Natural killer cell (primary cell): Measurements from ENCODE around the gene TM9SF2. TPM values are rescaled to one million over a fixed set of nuclear protein-coding genes. Genes with fewer than 3 reads are reported as not detected.

Source experiments
- ATAC-seq, 3 donors: fragments of 150-1000 bp in 2 of 3; fragments of 200-7000 bp in 1 of 3; cut with Tn5 transposase; 1 replicate in 1 of 3; 2 replicates in 2 of 3; pipeline ENCODE4 v1.10.0; 2021; ENCODE audit warnings: mild to moderate bottlenecking in 2 of 3, moderate library complexity in 2 of 3
- DNase-seq, 2 donors: peaks; one replicate each; pipeline versions ENCODE4 v3.0.0 to v3.0.0-alpha.2; 2013 to 2021; ENCODE audit warnings: mixed read lengths in 1 of 2
- H3K27ac ChIP-seq: one replicate; pipeline ENCODE4 v1.5.1; 2013; ENCODE audit warnings: mild to moderate bottlenecking, low read length
- H3K27me3 ChIP-seq: one replicate; pipeline ENCODE4 v1.6.1; 2013; ENCODE audit warnings: low read length; ENCODE audit not compliant: control insufficient read depth, insufficient read depth
- H3K36me3 ChIP-seq: one replicate; pipeline ENCODE4 v1.6.1; 2013; ENCODE audit warnings: low read length; ENCODE audit not compliant: control insufficient read depth, insufficient read depth
- H3K4me1 ChIP-seq: one replicate; pipeline ENCODE4 v1.6.1; 2013; ENCODE audit warnings: low read length; ENCODE audit not compliant: control insufficient read depth, insufficient read depth
- H3K4me3 ChIP-seq: one replicate; pipeline ENCODE4 v1.5.1; 2013; ENCODE audit warnings: low read length
- H3K9me3 ChIP-seq: one replicate; pipeline ENCODE4 v1.6.1; 2013; ENCODE audit warnings: low read length; ENCODE audit not compliant: control insufficient read depth, insufficient read depth
- H3K27ac Mint-ChIP-seq, 2 donors: one replicate each; pipeline ENCODE4 v1.8.0; 2022; ENCODE audit warnings: mild to moderate bottlenecking in 2 of 2, mixed read lengths in 2 of 2, moderate library complexity in 1 of 2
- H3K27me3 Mint-ChIP-seq, 2 donors: one replicate each; pipeline ENCODE4 v1.8.0; 2022; ENCODE audit warnings: low read depth in 2 of 2, mixed read lengths in 2 of 2
- H3K36me3 Mint-ChIP-seq: one replicate; pipeline ENCODE4 v1.8.0; 2022; ENCODE audit warnings: mixed read lengths
- H3K4me1 Mint-ChIP-seq, 2 donors: one replicate each; pipeline ENCODE4 v1.8.0; 2022; ENCODE audit warnings: mixed read lengths in 2 of 2
- H3K4me3 Mint-ChIP-seq: one replicate; pipeline ENCODE4 v1.8.0; 2022; ENCODE audit warnings: mild to moderate bottlenecking, moderate library complexity, mixed read lengths
- H3K9me3 Mint-ChIP-seq, 2 donors: one replicate each; pipeline ENCODE4 v1.8.0; 2022; ENCODE audit warnings: mixed read lengths in 2 of 2
- WGBS: methylation state at CpG from one replicate; pipeline ENCODE4 v1.1.7; 2013; ENCODE audit warnings: missing lambda C conversion rate; ENCODE audit not compliant: insufficient coverage; 5-methylcytosine and 5-hydroxymethylcytosine counted together
- intact Hi-C: fragments of 100-400 bp; cut with micrococcal nuclease; formaldehyde crosslinking; loops from one replicate; pipeline ENCODE4 v1.14.2; 2022
- total RNA-seq, 4 donors: library from RNA; stranded (reverse); fragments of 120-200 nt in 1 of 4; gene quantifications; one replicate each; pipeline versions ENCODE4 v1.2.3 to v1.2.4, GENCODE V29; 2013 to 2022
- TF ChIP-seq, protein P1 (sequence below): fragments of 200-600 bp; IDR thresholded peaks from one replicate; pipeline ENCODE4 v1.8.0; 2022; ENCODE audit warnings: antibody characterized with exemption

The TM9SF2 gene
- total RNA-seq, 3 donors from 2014 or later (not counting 1 experiment from before 2014, with no cell fraction given): 41.8 to 62.1 (median 51.4) TPM

DNA sequence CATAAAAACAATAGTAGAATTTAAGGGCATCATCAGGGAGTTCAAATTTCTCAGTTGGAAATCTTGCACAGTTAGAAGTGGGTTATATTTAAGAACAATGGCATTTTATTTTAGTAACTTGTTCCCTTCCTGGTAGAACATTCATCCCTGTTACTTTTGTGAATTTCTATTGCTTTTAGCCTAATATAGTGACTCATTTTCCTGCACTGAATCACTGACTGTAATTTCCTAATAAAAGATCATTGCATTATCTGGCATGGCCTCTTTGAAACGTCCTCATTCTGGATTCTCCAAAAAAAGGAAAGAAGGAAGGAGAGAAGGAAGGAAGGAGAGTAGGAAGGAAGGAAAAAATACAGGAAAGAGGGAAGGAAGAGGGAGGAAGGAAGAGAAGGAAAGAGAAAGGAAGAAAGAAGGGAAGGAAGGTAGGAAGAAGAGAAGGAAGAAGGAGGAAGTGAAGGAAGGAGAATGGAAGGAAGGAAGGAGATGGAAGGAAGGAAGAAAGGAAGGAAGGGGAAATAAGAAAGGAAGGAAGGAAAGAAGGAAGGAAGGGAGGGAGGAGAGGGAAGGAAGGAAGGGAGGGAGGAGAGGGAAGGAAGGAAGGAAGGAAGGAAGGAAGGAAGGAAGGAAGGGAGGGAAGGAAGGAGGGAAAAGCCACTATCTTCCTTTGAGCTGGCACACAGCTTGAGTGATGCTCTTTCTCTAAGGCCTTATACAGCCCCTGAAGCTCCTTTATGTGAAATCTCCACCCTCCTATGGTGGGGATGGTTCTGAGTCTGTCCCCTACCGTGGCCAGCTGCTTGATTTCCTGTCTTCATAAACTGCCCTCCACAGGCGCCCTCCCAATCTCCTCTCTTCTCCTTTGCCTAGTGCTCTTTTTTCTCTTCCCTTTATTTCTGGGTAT is 29.8 kb upstream of the TM9SF2 start:
- no peak for ATAC-seq
- 78% methylated on average over 3 of the region's 3 CpGs for WGBS
- intact Hi-C loops: no loop called here
- Histone ChIP-seq H3K36me3 (no peaks in the 10 kb centered on the region), H3K4me3 (no peak overlapping the region), H3K27ac (no peak overlapping the region), H3K27me3 (no peaks in the 10 kb centered on the region), H3K4me1 (no peaks in the 10 kb centered on the region), H3K9me3 (no peaks in the 10 kb centered on the region)
- Mint-ChIP-seq H3K4me1 (peaks cover 0 to 2% of the 10 kb centered on the region in 2 donors), H3K27ac (no peak overlapping the region), H3K36me3 (no peaks in the 10 kb centered on the region), H3K9me3 (no peaks in the 10 kb centered on the region), H3K4me3 (no peak overlapping the region), H3K27me3 (peaks cover 0 to 12% of the 10 kb centered on the region in 2 donors)
- DNase-seq: no peak
- TF ChIP-seq, protein P1, sequence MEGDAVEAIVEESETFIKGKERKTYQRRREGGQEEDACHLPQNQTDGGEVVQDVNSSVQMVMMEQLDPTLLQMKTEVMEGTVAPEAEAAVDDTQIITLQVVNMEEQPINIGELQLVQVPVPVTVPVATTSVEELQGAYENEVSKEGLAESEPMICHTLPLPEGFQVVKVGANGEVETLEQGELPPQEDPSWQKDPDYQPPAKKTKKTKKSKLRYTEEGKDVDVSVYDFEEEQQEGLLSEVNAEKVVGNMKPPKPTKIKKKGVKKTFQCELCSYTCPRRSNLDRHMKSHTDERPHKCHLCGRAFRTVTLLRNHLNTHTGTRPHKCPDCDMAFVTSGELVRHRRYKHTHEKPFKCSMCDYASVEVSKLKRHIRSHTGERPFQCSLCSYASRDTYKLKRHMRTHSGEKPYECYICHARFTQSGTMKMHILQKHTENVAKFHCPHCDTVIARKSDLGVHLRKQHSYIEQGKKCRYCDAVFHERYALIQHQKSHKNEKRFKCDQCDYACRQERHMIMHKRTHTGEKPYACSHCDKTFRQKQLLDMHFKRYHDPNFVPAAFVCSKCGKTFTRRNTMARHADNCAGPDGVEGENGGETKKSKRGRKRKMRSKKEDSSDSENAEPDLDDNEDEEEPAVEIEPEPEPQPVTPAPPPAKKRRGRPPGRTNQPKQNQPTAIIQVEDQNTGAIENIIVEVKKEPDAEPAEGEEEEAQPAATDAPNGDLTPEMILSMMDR: no peak

DNA sequence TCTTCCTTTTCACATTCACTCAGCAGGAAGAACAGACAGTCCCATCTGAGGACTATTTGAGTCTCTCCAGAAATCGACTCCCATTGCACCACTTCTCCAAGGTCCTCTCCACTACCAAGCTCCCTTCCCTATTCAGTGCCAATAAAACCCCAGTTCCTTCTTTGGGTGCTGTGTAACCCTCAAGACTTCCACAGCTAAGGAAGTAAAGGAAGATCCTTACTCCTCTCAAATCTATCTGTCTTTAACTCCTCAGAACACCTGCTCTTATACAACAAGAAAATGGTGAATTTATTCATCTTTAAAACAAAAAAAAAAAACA is 29.2 kb upstream of the TM9SF2 start:
- ATAC-seq (no peak), DNase-seq (no peak)
- Mint-ChIP-seq H3K4me1 (peaks cover 1 to 6% of the 10 kb centered on the region in 2 donors), H3K27ac (no peak overlapping the region), H3K9me3 (no peaks in the 10 kb centered on the region), H3K36me3 (no peaks in the 10 kb centered on the region), H3K4me3 (no peak overlapping the region), H3K27me3 (peaks cover 0 to 12% of the 10 kb centered on the region in 2 donors)
- intact Hi-C loops: no loop called here
- H3K4me3 ChIP-seq: no peak overlapping the region
- H3K27me3 ChIP-seq: no peaks in the 10 kb centered on the region
- no peaks in the 10 kb centered on the region for H3K4me1 ChIP-seq
- H3K9me3 ChIP-seq: no peaks in the 10 kb centered on the region
- H3K27ac ChIP-seq: no peak overlapping the region
- H3K36me3 ChIP-seq: no peaks in the 10 kb centered on the region
- 86% methylated on average over 1 of the region's 1 CpG for WGBS
- TF ChIP-seq, protein P1: no peak

DNA sequence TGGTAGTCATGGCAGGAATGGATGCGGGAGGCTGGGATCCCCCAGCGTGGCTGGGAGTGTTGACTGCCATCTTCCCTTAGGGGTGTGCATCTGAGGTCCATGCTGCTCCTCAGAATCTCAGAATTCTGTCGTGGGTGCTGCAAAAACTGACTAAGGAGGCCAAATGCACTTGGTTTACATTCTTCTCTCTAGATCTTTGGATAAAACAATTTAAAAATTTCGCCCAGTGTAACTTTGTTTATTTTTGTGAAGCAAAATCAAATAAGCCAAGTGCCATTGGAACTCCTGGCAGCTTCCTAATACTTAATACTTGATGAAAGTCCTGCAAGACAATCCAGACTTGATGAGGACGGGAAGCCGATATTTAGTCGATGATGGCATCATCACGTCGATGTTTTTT is 27.8 kb upstream of the TM9SF2 start:
- Mint-ChIP-seq H3K36me3 (no peaks in the 10 kb centered on the region), H3K9me3 (no peaks in the 10 kb centered on the region), H3K27me3 (peaks cover 0 to 12% of the 10 kb centered on the region in 2 donors), H3K4me3 (no peak overlapping the region), H3K4me1 (peaks cover 9 to 13% of the 10 kb centered on the region in 2 donors), H3K27ac (no peak overlapping the region)
- intact Hi-C loops: no loop called here
- no peaks in the 10 kb centered on the region for H3K36me3 ChIP-seq
- no peak for ATAC-seq
- WGBS: 92% methylated on average over 9 of the region's 9 CpGs
- H3K27ac ChIP-seq: no peak overlapping the region
- DNase-seq: no peak
- TF ChIP-seq, protein P1: no peak
- H3K9me3 ChIP-seq: no peaks in the 10 kb centered on the region
- H3K27me3 ChIP-seq: no peaks in the 10 kb centered on the region
- no peaks in the 10 kb centered on the region for H3K4me1 ChIP-seq
- no peak overlapping the region for H3K4me3 ChIP-seq
